HEK293 (cell line): ENCODE results near the gene COL25A1.

ENCODE experiments used
- HOXD13 ChIP-seq: sonication (generic); formaldehyde crosslinking; IDR thresholded peaks from 2 replicates; pipeline ENCODE4 v1.8.0; 2022; ENCODE audit warnings: missing genetic modification reagents, borderline replicate concordance
- KLF8 ChIP-seq: fragments of 450-650 bp; formaldehyde crosslinking; IDR thresholded peaks from 2 replicates; pipeline ENCODE4 v1.5.1; 2016; ENCODE audit warnings: missing biosample characterization, missing genetic modification characterization
- TF ChIP-seq, protein P1 (sequence below): fragments of 450-650 bp; formaldehyde crosslinking; IDR thresholded peaks from 2 replicates; pipeline ENCODE4 v1.5.1; 2016; ENCODE audit warnings: missing biosample characterization, missing genetic modification characterization

DNA sequence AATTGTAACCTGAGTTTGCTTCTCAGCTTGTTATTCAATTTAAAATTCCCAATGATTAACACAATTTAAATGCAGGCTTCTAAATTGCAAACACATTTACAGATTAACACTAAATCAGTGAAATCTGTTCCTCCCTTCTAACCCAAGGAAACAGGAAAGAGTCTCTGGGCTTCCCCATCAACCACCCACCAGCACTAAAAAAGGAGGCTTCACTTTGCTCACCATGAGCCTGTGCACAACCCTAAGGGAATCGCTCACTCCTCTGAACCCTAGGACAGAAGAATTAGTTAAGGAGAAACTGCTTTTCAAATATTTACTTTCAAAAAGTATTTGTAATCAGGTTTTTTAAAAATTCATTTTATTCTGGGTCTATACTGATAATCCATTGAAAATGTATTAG, 155.3 kb downstream of the COL25A1 start:
- TF ChIP-seq, protein P1, sequence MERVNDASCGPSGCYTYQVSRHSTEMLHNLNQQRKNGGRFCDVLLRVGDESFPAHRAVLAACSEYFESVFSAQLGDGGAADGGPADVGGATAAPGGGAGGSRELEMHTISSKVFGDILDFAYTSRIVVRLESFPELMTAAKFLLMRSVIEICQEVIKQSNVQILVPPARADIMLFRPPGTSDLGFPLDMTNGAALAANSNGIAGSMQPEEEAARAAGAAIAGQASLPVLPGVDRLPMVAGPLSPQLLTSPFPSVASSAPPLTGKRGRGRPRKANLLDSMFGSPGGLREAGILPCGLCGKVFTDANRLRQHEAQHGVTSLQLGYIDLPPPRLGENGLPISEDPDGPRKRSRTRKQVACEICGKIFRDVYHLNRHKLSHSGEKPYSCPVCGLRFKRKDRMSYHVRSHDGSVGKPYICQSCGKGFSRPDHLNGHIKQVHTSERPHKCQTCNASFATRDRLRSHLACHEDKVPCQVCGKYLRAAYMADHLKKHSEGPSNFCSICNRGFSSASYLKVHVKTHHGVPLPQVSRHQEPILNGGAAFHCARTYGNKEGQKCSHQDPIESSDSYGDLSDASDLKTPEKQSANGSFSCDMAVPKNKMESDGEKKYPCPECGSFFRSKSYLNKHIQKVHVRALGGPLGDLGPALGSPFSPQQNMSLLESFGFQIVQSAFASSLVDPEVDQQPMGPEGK (tag by site-specific recombination) = no peak
- TF ChIP-seq KLF8 (tag by site-specific recombination) = no peak
- TF ChIP-seq HOXD13 (CRISPR knock-in tag) = no peak
